Measurements from ENCODE around the gene AKNA. TPM values are rescaled to one million over a fixed set of nuclear protein-coding genes. Genes with fewer than 3 reads are reported as not detected.

Gene AKNA
- total RNA-seq, 1 donor from 2014 or later = 14.6 TPM

- no peak overlapping the region for H3K4me3 ChIP-seq (ENCODE audit: low read depth, low read length)
- no peak for TF ChIP-seq CTCF (conservative IDR thresholded peaks at IDR 0.05; ENCODE audit: low read depth, low read length)
These were observed 83.8 kb downstream of the AKNA start for GRCh38 chr9:114303977-114304376.

DNA sequence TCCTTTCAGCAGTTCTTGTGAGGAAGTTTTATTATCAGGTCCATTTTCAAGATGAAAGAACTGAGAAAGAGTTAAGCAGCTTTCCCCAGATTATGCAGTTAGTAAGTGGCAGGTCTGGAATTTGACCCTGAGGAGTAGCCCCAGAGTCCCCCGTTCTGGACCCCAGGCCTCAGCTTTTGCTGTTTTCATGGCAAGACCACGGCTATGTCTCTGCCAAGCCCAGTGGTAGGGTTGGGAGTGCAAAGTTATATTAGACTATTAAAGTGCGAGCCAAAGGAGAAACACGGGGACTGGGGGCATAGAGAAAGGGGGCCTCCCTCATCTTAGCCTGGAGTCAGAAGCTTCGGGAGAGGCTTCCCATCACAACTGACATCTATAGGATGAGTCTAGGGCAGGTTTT, 84.2 kb downstream of the AKNA start:
- no peak for TF ChIP-seq CTCF (conservative IDR thresholded peaks at IDR 0.05; ENCODE audit: low read depth, low read length)

More at GRCh38 chr9:114303977-114304376, 83.8 kb downstream of the AKNA start:
- DNase-seq (ENCODE audit: low read depth) = no peak

GRCh38 chr9:114302727-114303126, 85.1 kb downstream of the AKNA start:
- H3K4me3 ChIP-seq (ENCODE audit: low read depth, low read length) = no peak overlapping the region
- no peak for DNase-seq (ENCODE audit: low read depth)
- TF ChIP-seq CTCF (conservative IDR thresholded peaks at IDR 0.05; ENCODE audit: low read depth, low read length) = no peak

More for the DNA sequence above, 84.2 kb downstream of the AKNA start:
- no peak for DNase-seq (ENCODE audit: low read depth)
- no peak overlapping the region for H3K4me3 ChIP-seq (ENCODE audit: low read depth, low read length)

DNA sequence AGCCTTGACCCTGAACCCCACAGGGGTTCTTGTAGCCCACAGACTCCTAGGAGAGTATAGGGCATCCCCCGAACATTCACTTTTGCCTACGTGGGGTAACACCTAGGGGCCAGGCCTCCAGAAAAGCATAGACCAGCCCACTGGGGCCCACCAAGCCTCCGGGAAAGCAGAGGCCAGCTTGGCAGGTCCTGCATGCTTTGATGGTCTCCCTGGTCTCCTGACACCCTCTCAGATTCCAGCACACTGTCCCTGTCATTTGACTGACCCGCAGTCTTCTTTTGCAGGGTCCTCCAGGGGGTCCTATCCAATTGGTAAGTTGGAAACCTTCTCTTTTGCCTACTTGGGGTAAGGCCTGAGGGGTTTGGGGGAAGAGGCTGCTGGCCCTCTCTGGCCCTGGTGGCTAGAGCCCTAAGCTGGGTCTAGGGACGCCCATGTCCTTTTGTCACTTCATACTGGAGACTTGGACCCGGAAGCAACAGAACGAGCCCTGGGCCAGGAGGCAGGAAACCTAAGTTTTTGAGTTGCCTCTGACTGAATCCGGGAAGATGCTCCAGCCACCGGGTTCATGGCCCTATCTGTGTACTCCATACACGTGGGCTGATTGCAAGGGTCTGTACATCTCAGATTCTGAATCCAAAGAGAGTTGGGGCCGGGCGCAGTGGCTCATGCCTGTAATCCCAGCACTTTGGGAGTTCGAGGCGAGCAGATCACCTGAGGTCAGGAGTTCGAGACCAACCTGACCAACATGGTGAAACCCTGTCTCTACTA, 85.8 kb downstream of the AKNA start:
- TF ChIP-seq CTCF (conservative IDR thresholded peaks at IDR 0.05; ENCODE audit: low read depth, low read length) = no peak
- no peak for DNase-seq (ENCODE audit: low read depth)
- H3K4me3 ChIP-seq (ENCODE audit: low read depth, low read length) = no peak overlapping the region

- TF ChIP-seq CTCF (conservative IDR thresholded peaks at IDR 0.05; ENCODE audit: low read depth, low read length) = no peak
- DNase-seq (ENCODE audit: low read depth) = no peak
- H3K4me3 ChIP-seq (ENCODE audit: low read depth, low read length) = no peak overlapping the region
These were observed 86.7 kb downstream of the AKNA start for GRCh38 chr9:114300846-114301797.

GRCh38 chr9:114300153-114300845, 87.5 kb downstream of the AKNA start:
- no peak for DNase-seq (ENCODE audit: low read depth)
- no peak for TF ChIP-seq CTCF (conservative IDR thresholded peaks at IDR 0.05; ENCODE audit: low read depth, low read length)
- no peak overlapping the region for H3K4me3 ChIP-seq (ENCODE audit: low read depth, low read length)

All from epithelial cell of proximal tubule (primary cell).